HepG2 (cell line): ENCODE data around the gene FAM120B.

Experiments
- CEBPB ChIP-seq: IDR thresholded peaks from 2 replicates; pipeline ENCODE4 v1.6.1; 2011; ENCODE audit warnings: low read depth, low read length, improper control_type of control experiment, borderline replicate concordance
- HOXD1 ChIP-seq: sonication (generic); formaldehyde crosslinking; IDR thresholded peaks from 2 replicates; pipeline ENCODE4 v1.5.0; 2020; ENCODE audit warnings: missing genetic modification reagents
- ONECUT2 ChIP-seq: sonication (generic); formaldehyde crosslinking; IDR thresholded peaks from 2 replicates; pipeline ENCODE4 v1.4.0; 2020; ENCODE audit warnings: missing genetic modification reagents
- POLR2A ChIP-seq, 2 experiments: IDR thresholded peaks; 2 replicates each; pipeline ENCODE4 v1.6.1; 2011; ENCODE audit warnings: low read depth in 2 of 2, low read length in 2 of 2, mild to moderate bottlenecking in 1 of 2, moderate library complexity in 1 of 2; ENCODE audit not compliant: insufficient read depth in 1 of 2
- SMC3 ChIP-seq: IDR thresholded peaks from 2 replicates; pipeline ENCODE4 v1.6.1; 2011; ENCODE audit warnings: low read length, improper control_type of control experiment
- ZNF124 ChIP-seq: sonication (generic); formaldehyde crosslinking; IDR thresholded peaks from 2 replicates; pipeline ENCODE4 v1.4.0; 2020; ENCODE audit warnings: missing genetic modification reagents
- ZNF230 ChIP-seq: sonication (generic); formaldehyde crosslinking; IDR thresholded peaks from 2 replicates; pipeline ENCODE4 v1.4.0; 2020; ENCODE audit warnings: mild to moderate bottlenecking, missing genetic modification reagents
- ZNF367 ChIP-seq: sonication (generic); formaldehyde crosslinking; IDR thresholded peaks from 2 replicates; pipeline ENCODE4 v1.4.0; 2020; ENCODE audit warnings: missing genetic modification reagents, borderline replicate concordance
- ZNF782 ChIP-seq: sonication (generic); formaldehyde crosslinking; IDR thresholded peaks from 2 replicates; pipeline ENCODE4 v1.4.0; 2020; ENCODE audit warnings: missing genetic modification reagents, mild to moderate bottlenecking, borderline replicate concordance
- ZSCAN21 ChIP-seq: sonication (generic); formaldehyde crosslinking; IDR thresholded peaks from 2 replicates; pipeline ENCODE4 v1.8.0; 2022; ENCODE audit warnings: mild to moderate bottlenecking, missing genetic modification reagents, moderate library complexity, borderline replicate concordance
- TF ChIP-seq, protein P1 (sequence below): sonication (generic); formaldehyde crosslinking; IDR thresholded peaks from 2 replicates; pipeline ENCODE4 v1.5.0; 2020; ENCODE audit warnings: mild to moderate bottlenecking, missing genetic modification reagents, moderate library complexity
- TF ChIP-seq, protein P2 (sequence below), 2 experiments: IDR thresholded peaks; 2 replicates each; pipeline ENCODE4 v1.6.1; 2011 to 2012; ENCODE audit warnings: low read length in 2 of 2, borderline replicate concordance in 1 of 2, low read depth in 1 of 2, mild to moderate bottlenecking in 1 of 2, moderate library complexity in 1 of 2
- TF ChIP-seq, protein P3 (sequence below): sonication (generic); formaldehyde crosslinking; IDR thresholded peaks from 2 replicates; pipeline ENCODE4; 2020; ENCODE audit warnings: missing genetic modification reagents, mild to moderate bottlenecking, borderline replicate concordance
- TF ChIP-seq, protein P4 (sequence below): sonication (generic); formaldehyde crosslinking; IDR thresholded peaks from 2 replicates; pipeline ENCODE4 v1.5.0; 2020; ENCODE audit warnings: missing genetic modification reagents

DNA sequence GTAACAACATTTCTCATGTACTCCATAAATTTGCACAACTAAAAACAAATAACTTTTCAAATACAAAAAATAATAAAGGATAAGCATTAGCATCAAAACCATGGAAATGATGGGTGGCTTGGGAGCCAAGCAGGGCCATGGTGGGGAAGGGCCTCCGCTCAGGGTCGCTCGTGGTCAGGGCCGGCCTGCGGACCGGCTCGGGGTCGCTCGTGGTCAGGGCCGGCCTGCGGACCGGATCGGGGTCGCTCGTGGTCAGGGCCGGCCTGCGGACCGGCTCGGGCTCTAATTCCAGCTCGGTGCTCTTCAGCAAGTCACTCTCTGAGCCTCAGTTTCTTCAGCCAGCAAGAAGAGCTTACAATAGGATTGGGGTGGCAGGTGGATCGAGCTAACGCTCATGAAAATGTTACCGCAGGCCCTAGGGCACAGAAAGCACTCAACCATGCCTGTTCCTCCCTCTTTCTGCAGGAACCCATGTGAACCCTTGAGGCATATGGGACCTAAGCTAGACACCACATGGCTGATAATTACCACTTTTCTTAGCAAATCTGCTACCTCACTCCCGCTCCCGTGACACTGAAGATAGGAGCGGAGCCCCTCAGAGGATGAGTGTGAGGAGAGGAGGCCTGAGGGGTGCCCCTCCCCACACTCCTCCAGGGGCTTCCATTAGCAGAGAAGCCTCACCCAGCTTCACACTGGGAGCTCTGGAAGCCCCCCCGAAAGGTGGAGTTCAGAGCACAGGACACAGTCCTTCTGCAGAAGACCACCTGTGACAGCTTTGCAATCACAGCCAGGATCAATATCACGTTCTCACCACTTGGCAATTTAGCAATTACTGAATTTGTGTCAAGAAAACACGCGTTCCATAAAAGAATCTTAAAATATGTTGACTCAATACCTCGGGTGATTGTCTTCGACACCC is 143.5 kb downstream of the FAM120B start:
- TF ChIP-seq, protein P1, sequence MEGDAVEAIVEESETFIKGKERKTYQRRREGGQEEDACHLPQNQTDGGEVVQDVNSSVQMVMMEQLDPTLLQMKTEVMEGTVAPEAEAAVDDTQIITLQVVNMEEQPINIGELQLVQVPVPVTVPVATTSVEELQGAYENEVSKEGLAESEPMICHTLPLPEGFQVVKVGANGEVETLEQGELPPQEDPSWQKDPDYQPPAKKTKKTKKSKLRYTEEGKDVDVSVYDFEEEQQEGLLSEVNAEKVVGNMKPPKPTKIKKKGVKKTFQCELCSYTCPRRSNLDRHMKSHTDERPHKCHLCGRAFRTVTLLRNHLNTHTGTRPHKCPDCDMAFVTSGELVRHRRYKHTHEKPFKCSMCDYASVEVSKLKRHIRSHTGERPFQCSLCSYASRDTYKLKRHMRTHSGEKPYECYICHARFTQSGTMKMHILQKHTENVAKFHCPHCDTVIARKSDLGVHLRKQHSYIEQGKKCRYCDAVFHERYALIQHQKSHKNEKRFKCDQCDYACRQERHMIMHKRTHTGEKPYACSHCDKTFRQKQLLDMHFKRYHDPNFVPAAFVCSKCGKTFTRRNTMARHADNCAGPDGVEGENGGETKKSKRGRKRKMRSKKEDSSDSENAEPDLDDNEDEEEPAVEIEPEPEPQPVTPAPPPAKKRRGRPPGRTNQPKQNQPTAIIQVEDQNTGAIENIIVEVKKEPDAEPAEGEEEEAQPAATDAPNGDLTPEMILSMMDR (CRISPR knock-in tag), result no peak
- TF ChIP-seq ZSCAN21, result no peak
- no peak for TF ChIP-seq ONECUT2
- TF ChIP-seq ZNF782 (CRISPR knock-in tag), result no peak
- no peak for TF ChIP-seq ZNF367
- TF ChIP-seq SMC3, result no peak
- TF ChIP-seq, protein P2, sequence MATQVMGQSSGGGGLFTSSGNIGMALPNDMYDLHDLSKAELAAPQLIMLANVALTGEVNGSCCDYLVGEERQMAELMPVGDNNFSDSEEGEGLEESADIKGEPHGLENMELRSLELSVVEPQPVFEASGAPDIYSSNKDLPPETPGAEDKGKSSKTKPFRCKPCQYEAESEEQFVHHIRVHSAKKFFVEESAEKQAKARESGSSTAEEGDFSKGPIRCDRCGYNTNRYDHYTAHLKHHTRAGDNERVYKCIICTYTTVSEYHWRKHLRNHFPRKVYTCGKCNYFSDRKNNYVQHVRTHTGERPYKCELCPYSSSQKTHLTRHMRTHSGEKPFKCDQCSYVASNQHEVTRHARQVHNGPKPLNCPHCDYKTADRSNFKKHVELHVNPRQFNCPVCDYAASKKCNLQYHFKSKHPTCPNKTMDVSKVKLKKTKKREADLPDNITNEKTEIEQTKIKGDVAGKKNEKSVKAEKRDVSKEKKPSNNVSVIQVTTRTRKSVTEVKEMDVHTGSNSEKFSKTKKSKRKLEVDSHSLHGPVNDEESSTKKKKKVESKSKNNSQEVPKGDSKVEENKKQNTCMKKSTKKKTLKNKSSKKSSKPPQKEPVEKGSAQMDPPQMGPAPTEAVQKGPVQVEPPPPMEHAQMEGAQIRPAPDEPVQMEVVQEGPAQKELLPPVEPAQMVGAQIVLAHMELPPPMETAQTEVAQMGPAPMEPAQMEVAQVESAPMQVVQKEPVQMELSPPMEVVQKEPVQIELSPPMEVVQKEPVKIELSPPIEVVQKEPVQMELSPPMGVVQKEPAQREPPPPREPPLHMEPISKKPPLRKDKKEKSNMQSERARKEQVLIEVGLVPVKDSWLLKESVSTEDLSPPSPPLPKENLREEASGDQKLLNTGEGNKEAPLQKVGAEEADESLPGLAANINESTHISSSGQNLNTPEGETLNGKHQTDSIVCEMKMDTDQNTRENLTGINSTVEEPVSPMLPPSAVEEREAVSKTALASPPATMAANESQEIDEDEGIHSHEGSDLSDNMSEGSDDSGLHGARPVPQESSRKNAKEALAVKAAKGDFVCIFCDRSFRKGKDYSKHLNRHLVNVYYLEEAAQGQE (IDR thresholded peaks at IDR 0.05; ENCODE audit: borderline replicate concordance in 1 of 2, low read depth in 1 of 2, low read length in 2 of 2), result no peak
- TF ChIP-seq HOXD1 (CRISPR knock-in tag), result no peak
- TF ChIP-seq ZNF124 (CRISPR knock-in tag), result no peak
- no peak for TF ChIP-seq POLR2A (IDR thresholded peaks at IDR 0.05; ENCODE audit: insufficient read depth in 1 of 2, low read depth in 2 of 2, low read length in 2 of 2)
- TF ChIP-seq, protein P3, sequence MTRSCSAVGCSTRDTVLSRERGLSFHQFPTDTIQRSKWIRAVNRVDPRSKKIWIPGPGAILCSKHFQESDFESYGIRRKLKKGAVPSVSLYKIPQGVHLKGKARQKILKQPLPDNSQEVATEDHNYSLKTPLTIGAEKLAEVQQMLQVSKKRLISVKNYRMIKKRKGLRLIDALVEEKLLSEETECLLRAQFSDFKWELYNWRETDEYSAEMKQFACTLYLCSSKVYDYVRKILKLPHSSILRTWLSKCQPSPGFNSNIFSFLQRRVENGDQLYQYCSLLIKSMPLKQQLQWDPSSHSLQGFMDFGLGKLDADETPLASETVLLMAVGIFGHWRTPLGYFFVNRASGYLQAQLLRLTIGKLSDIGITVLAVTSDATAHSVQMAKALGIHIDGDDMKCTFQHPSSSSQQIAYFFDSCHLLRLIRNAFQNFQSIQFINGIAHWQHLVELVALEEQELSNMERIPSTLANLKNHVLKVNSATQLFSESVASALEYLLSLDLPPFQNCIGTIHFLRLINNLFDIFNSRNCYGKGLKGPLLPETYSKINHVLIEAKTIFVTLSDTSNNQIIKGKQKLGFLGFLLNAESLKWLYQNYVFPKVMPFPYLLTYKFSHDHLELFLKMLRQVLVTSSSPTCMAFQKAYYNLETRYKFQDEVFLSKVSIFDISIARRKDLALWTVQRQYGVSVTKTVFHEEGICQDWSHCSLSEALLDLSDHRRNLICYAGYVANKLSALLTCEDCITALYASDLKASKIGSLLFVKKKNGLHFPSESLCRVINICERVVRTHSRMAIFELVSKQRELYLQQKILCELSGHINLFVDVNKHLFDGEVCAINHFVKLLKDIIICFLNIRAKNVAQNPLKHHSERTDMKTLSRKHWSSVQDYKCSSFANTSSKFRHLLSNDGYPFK (CRISPR knock-in tag), result no peak
- TF ChIP-seq, protein P4, sequence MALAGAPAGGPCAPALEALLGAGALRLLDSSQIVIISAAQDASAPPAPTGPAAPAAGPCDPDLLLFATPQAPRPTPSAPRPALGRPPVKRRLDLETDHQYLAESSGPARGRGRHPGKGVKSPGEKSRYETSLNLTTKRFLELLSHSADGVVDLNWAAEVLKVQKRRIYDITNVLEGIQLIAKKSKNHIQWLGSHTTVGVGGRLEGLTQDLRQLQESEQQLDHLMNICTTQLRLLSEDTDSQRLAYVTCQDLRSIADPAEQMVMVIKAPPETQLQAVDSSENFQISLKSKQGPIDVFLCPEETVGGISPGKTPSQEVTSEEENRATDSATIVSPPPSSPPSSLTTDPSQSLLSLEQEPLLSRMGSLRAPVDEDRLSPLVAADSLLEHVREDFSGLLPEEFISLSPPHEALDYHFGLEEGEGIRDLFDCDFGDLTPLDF, result no peak
- no peak for TF ChIP-seq ZNF230
- no peak for TF ChIP-seq CEBPB
